ENCODE results near the gene IFIT2.

GRCh38 chr10:89329151-89329550 is 27.3 kb downstream of the IFIT2 start:
- no peak for TF ChIP-seq POLR2AphosphoS5 (IDR thresholded peaks at IDR 0.05; ENCODE audit: insufficient read depth, low read depth, low read length)
- no peak for TF ChIP-seq CTCF (IDR thresholded peaks at IDR 0.05; ENCODE audit: extremely low read depth in 1 of 2, insufficient read depth in 1 of 2, low read depth in 1 of 2, low read length in 2 of 2)
- no peak for TF ChIP-seq POLR2A (IDR thresholded peaks at IDR 0.05; ENCODE audit: low read depth, low read length)
- TF ChIP-seq EZH2 (IDR thresholded peaks at IDR 0.05; ENCODE audit: borderline replicate concordance, low read depth, low read length, severe bottlenecking), result no peak
- no peak for TF ChIP-seq GATA2 (IDR thresholded peaks at IDR 0.05; ENCODE audit: insufficient read depth, insufficient read length, low read depth, low read length)
- no peak for TF ChIP-seq MYC (IDR thresholded peaks at IDR 0.05; ENCODE audit: low read depth, low read length)
- TF ChIP-seq JUN (IDR thresholded peaks at IDR 0.05; ENCODE audit: borderline replicate concordance, insufficient read depth, insufficient read length, low read depth), result no peak
- TF ChIP-seq MAX (IDR thresholded peaks at IDR 0.05; ENCODE audit: insufficient read depth, insufficient read length), result no peak

Measured in endothelial cell of umbilical vein (primary cell).